Lung microvascular endothelial cell (primary cell): ENCODE results near the gene MAP3K20. TPM values are rescaled to one million over a fixed set of nuclear protein-coding genes. Genes with fewer than 3 reads are reported as not detected.
A peak's percentile ranks its signal among the peaks of the same experiment; 100 is the strongest.
"Not testable (repeated sequence)": the region's sequence is repeated elsewhere in the genome, so short reads cannot be mapped to it uniquely, and the experiment has no call there.

Experiments
- DNase-seq, 2 donors: peaks; one replicate each; pipeline versions ENCODE4 v3.0.0 to v3.0.0-alpha.2; 2010; ENCODE audit warnings: low read depth in 2 of 2
- total RNA-seq: library from RNA; depleted of rRNA; stranded (reverse); fragments of >200 nt; gene quantifications from 2 replicates; pipeline ENCODE4 v1.2.1, GENCODE V29; 2014

MAP3K20 gene
- total RNA-seq, 1 donor from 2014 or later = 17.9 TPM

- DNase-seq = no peak
Observed at GRCh38 chr2:173193925-173194324, 118.3 kb downstream of the MAP3K20 start.

GRCh38 chr2:173195100-173195499, 119.5 kb downstream of the MAP3K20 start:
- peak in 1 of 2 donors; percentile 24 for DNase-seq

- no peak for DNase-seq
Observed at GRCh38 chr2:173196080-173196479, 120.4 kb downstream of the MAP3K20 start.

- no peak for DNase-seq
Observed at GRCh38 chr2:173196638-173197037, 121.0 kb downstream of the MAP3K20 start.

- no peak for DNase-seq
Observed at GRCh38 chr2:173198327-173198726, 122.7 kb downstream of the MAP3K20 start.

- DNase-seq = peak in 1 of 2 donors; percentile 43
Observed at GRCh38 chr2:173199294-173199693, 123.6 kb downstream of the MAP3K20 start.

- DNase-seq = no peak
Observed at GRCh38 chr2:173202570-173202969, 126.9 kb downstream of the MAP3K20 start.

GRCh38 chr2:173204316-173204715, 128.7 kb downstream of the MAP3K20 start:
- DNase-seq = peak; percentile 34 to 67

GRCh38 chr2:173205375-173205774, 129.7 kb downstream of the MAP3K20 start:
- no peak for DNase-seq

GRCh38 chr2:173207124-173207523, 131.5 kb downstream of the MAP3K20 start:
- not testable (repeated sequence) for DNase-seq

GRCh38 chr2:173210270-173211196, 134.9 kb downstream of the MAP3K20 start:
- peak; percentile 92 for DNase-seq

- DNase-seq = no peak
Observed at GRCh38 chr2:173213181-173213580, 137.5 kb downstream of the MAP3K20 start.

GRCh38 chr2:173214213-173214612, 138.6 kb downstream of the MAP3K20 start:
- DNase-seq = peak in 1 of 2 donors; percentile 86

- DNase-seq = no peak
Observed at GRCh38 chr2:173215316-173215715, 139.7 kb downstream of the MAP3K20 start.

GRCh38 chr2:173216051-173216450, 140.4 kb downstream of the MAP3K20 start:
- DNase-seq = no peak

GRCh38 chr2:173216668-173217067, 141.0 kb downstream of the MAP3K20 start:
- DNase-seq = no peak

- DNase-seq = peak in 1 of 2 donors; percentile 12
Observed at GRCh38 chr2:173217116-173217840, 141.6 kb downstream of the MAP3K20 start.

- peak; percentile 16 to 87 for DNase-seq
Observed at GRCh38 chr2:173218326-173219056, 142.8 kb downstream of the MAP3K20 start.

GRCh38 chr2:173221132-173221695, 145.6 kb downstream of the MAP3K20 start:
- no peak for DNase-seq

- no peak for DNase-seq
Observed at GRCh38 chr2:173221937-173222594, 146.4 kb downstream of the MAP3K20 start.

- DNase-seq = no peak
Observed at GRCh38 chr2:173223871-173224270, 148.2 kb downstream of the MAP3K20 start.
